ENCODE results near the gene PTPRN2. TPM values are rescaled to one million over a fixed set of nuclear protein-coding genes. Genes with fewer than 3 reads are reported as not detected.

PTPRN2 gene
- total and polyA plus RNA-seq, 2 donors (not counting 1 experiment from before 2014, with no cell fraction given): 0.54 to 1.2 TPM

DNA sequence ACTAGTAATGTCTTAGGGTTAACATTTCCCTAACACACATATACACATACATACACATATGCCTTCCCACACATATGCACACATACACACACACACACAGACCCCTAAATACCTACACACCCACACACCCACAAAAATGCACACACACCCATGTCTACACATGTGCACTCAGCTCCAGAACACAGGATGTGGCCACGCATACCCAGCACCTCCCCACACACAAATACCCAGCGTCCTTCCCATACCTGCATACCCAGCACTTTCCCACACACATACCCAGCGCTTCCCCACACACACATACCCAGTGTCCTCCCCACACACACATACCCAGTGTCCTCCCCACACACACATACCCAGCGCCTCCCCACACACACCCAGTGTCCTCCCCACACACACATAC lies 715.9 kb downstream of the PTPRN2 start:
- no peak for DNase-seq (ENCODE audit: low read depth in 2 of 2)
- Histone ChIP-seq H3K27me3 (ENCODE audit: control insufficient read depth, insufficient read depth, low read length) (no peaks in the 10 kb centered on the region), H4K20me1 (ENCODE audit: control insufficient read depth, extremely low read depth, insufficient read depth, low read length) (no peaks in the 10 kb centered on the region), H3K4me3 (replicated peaks in 1 of 4; ENCODE audit: control extremely low read depth in 1 of 4, insufficient read depth in 1 of 4, low read depth in 3 of 4, low read length in 4 of 4) (no peak overlapping the region), H3K27ac (ENCODE audit: insufficient read depth, low read length) (no peak overlapping the region), H3K9ac (ENCODE audit: insufficient read depth, low read length) (no peak overlapping the region), H3K9me3 (ENCODE audit: control insufficient read depth, insufficient read depth, low read depth, low read length) (peaks cover 2% of the 10 kb centered on the region), H3K4me1 (ENCODE audit: control insufficient read depth, extremely low read depth, insufficient read depth, low read length) (no peaks in the 10 kb centered on the region), H3K79me2 (ENCODE audit: control insufficient read depth, insufficient read depth, low read length) (no peaks in the 10 kb centered on the region), H2AFZ (ENCODE audit: low read length) (no peak overlapping the region), H3K36me3 (ENCODE audit: control insufficient read depth, insufficient read depth, low read length) (no peaks in the 10 kb centered on the region), H3K4me2 (ENCODE audit: extremely low read depth, insufficient read depth, low read length) (no peak overlapping the region)
- TF ChIP-seq EZH2 (IDR thresholded peaks at IDR 0.05; ENCODE audit: low read length, missing control alignments): no peak
- TF ChIP-seq, protein P1, sequence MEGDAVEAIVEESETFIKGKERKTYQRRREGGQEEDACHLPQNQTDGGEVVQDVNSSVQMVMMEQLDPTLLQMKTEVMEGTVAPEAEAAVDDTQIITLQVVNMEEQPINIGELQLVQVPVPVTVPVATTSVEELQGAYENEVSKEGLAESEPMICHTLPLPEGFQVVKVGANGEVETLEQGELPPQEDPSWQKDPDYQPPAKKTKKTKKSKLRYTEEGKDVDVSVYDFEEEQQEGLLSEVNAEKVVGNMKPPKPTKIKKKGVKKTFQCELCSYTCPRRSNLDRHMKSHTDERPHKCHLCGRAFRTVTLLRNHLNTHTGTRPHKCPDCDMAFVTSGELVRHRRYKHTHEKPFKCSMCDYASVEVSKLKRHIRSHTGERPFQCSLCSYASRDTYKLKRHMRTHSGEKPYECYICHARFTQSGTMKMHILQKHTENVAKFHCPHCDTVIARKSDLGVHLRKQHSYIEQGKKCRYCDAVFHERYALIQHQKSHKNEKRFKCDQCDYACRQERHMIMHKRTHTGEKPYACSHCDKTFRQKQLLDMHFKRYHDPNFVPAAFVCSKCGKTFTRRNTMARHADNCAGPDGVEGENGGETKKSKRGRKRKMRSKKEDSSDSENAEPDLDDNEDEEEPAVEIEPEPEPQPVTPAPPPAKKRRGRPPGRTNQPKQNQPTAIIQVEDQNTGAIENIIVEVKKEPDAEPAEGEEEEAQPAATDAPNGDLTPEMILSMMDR (conservative IDR thresholded peaks at IDR 0.05 in 1 of 2, IDR thresholded peaks at IDR 0.05 in 1 of 2; ENCODE audit: low read depth in 1 of 2, low read length in 2 of 2): no peak

DNA sequence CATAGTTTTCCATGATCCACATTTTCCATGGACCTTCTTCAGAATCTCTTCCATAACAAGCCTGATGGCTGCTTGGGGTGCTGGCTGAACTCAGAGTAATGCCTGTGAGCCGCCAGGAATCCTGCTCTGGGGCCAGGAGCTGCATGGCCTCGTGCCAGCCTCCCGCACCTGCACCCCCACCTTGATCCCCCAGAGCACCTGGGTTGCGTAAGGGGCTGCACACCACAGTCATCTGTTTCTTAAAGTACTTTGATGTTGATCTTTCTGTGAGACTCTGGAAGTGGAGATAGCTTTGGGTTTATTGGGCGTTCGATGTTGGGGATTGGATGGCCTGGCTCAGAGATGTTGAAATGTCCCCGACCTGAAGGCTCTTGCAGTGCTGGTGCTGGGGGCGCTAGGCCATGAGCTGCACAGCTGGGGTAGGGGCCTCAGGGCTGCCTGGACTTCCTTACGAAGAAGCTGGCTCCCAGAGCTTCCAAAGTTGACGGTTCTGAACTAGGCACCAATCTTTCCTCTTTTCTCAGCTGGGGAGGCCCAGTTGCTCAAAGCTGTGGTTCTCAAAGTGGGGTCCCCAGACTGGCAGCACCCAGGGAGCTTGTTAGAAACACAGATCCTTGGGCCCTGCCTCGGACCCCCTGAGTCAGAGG lies 716.9 kb downstream of the PTPRN2 start:
- Histone ChIP-seq H3K27me3 (ENCODE audit: control insufficient read depth, insufficient read depth, low read length) (no peaks in the 10 kb centered on the region), H4K20me1 (ENCODE audit: control insufficient read depth, extremely low read depth, insufficient read depth, low read length) (no peaks in the 10 kb centered on the region), H3K9ac (ENCODE audit: insufficient read depth, low read length) (no peak overlapping the region), H3K27ac (ENCODE audit: insufficient read depth, low read length) (no peak overlapping the region), H3K79me2 (ENCODE audit: control insufficient read depth, insufficient read depth, low read length) (no peaks in the 10 kb centered on the region), H3K4me3 (replicated peaks in 1 of 4; ENCODE audit: control extremely low read depth in 1 of 4, insufficient read depth in 1 of 4, low read depth in 3 of 4, low read length in 4 of 4) (no peak overlapping the region), H3K4me2 (ENCODE audit: extremely low read depth, insufficient read depth, low read length) (no peak overlapping the region), H3K4me1 (ENCODE audit: control insufficient read depth, extremely low read depth, insufficient read depth, low read length) (no peaks in the 10 kb centered on the region), H3K36me3 (ENCODE audit: control insufficient read depth, insufficient read depth, low read length) (no peaks in the 10 kb centered on the region), H3K9me3 (ENCODE audit: control insufficient read depth, insufficient read depth, low read depth, low read length) (peaks cover 5% of the 10 kb centered on the region), H2AFZ (ENCODE audit: low read length) (no peak overlapping the region)
- no peak for DNase-seq (ENCODE audit: low read depth in 2 of 2)
- TF ChIP-seq, protein P1 (conservative IDR thresholded peaks at IDR 0.05 in 1 of 2, IDR thresholded peaks at IDR 0.05 in 1 of 2; ENCODE audit: low read depth in 1 of 2, low read length in 2 of 2): no peak
- TF ChIP-seq EZH2 (IDR thresholded peaks at IDR 0.05; ENCODE audit: low read length, missing control alignments): no peak

DNA sequence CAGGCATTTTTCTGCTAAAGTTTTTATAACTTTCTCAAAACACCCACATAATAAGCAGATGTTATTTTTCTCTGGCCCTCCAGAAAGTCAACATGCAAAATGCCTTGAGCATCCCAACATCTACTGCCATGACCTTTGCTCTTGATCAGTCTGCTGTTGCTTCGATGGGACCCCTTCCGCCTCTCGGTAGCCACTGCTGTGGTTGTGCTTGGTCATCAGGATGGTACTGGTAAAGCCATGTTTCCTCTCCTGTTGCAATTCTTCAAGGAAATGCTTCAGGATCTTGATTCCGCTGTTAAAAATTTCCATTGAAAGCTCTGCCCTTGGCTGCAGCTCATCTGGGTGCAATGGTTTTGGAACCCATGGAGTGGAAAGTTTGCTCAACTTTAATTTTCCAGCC lies 717.8 kb downstream of the PTPRN2 start:
- H3K4me1 ChIP-seq (ENCODE audit: control insufficient read depth, extremely low read depth, insufficient read depth, low read length): no peaks in the 10 kb centered on the region
- H3K27ac ChIP-seq (ENCODE audit: insufficient read depth, low read length): no peak overlapping the region
- H3K79me2 ChIP-seq (ENCODE audit: control insufficient read depth, insufficient read depth, low read length): no peaks in the 10 kb centered on the region
- no peak overlapping the region for H2AFZ ChIP-seq (ENCODE audit: low read length)
- H3K9me3 ChIP-seq (ENCODE audit: control insufficient read depth, insufficient read depth, low read depth, low read length): peaks cover 5% of the 10 kb centered on the region
- TF ChIP-seq, protein P1 (conservative IDR thresholded peaks at IDR 0.05 in 1 of 2, IDR thresholded peaks at IDR 0.05 in 1 of 2; ENCODE audit: low read depth in 1 of 2, low read length in 2 of 2): no peak
- no peak for TF ChIP-seq EZH2 (IDR thresholded peaks at IDR 0.05; ENCODE audit: low read length, missing control alignments)
- no peak overlapping the region for H3K4me2 ChIP-seq (ENCODE audit: extremely low read depth, insufficient read depth, low read length)
- no peak overlapping the region for H3K4me3 ChIP-seq (replicated peaks in 1 of 4; ENCODE audit: control extremely low read depth in 1 of 4, insufficient read depth in 1 of 4, low read depth in 3 of 4, low read length in 4 of 4)
- H4K20me1 ChIP-seq (ENCODE audit: control insufficient read depth, extremely low read depth, insufficient read depth, low read length): no peaks in the 10 kb centered on the region
- DNase-seq (ENCODE audit: low read depth in 2 of 2): no peak
- no peak overlapping the region for H3K9ac ChIP-seq (ENCODE audit: insufficient read depth, low read length)
- no peaks in the 10 kb centered on the region for H3K36me3 ChIP-seq (ENCODE audit: control insufficient read depth, insufficient read depth, low read length)
- no peaks in the 10 kb centered on the region for H3K27me3 ChIP-seq (ENCODE audit: control insufficient read depth, insufficient read depth, low read length)

Measured in fibroblast of lung (primary cell).